CD4-positive, alpha-beta T cell (primary cell): ENCODE measurements around the gene DBP. TPM values are rescaled to one million over a fixed set of nuclear protein-coding genes. Genes with fewer than 3 reads are reported as not detected.

ENCODE experiments used
- ATAC-seq: fragments of 200-7000 bp; cut with Tn5 transposase; one replicate; pipeline ENCODE4 v1.10.0; 2022; ENCODE audit warnings: mild to moderate bottlenecking; ENCODE audit not compliant: poor library complexity
- CTCF ChIA-PET: fragments of 350-600 bp; sonication (Branson Sonifier 250); formaldehyde crosslinking; loops from one replicate; lab custom pipeline; 2021; ENCODE audit warnings: antibody characterized with exemption, inconsistent platforms; lab: Charles Lee
- POLR2A ChIA-PET: fragments of 350-600 bp; sonication (Branson Sonifier 250); formaldehyde crosslinking; loops from one replicate; lab custom pipeline; 2021; ENCODE audit warnings: antibody characterized with exemption, inconsistent platforms; lab: Charles Lee
- DNase-seq, 14 experiments: peaks; one replicate each; pipeline ENCODE4 v3.0.0-alpha.2; 2013 to 2020; ENCODE audit warnings: mixed read lengths in 2 of 14
- H3K27ac ChIP-seq, 2 donors: one replicate each; pipeline versions ENCODE4 v1.5.1 to v1.7.0; 2013; ENCODE audit warnings: low read length in 2 of 2, low read depth in 1 of 2, mild to moderate bottlenecking in 1 of 2
- H3K27me3 ChIP-seq, 2 experiments: 1 replicate in 1 of 2; 2 replicates in 1 of 2; pipeline versions ENCODE4 v1.6.1 to v1.7.0; 2013; ENCODE audit warnings: low read length in 2 of 2, control low read depth in 1 of 2, mild to moderate bottlenecking in 1 of 2, moderate library complexity in 1 of 2; ENCODE audit not compliant: insufficient read depth in 2 of 2, control insufficient read depth in 1 of 2
- H3K36me3 ChIP-seq: one replicate; pipeline ENCODE4 v1.6.1; 2013; ENCODE audit warnings: low read length, control low read depth; ENCODE audit not compliant: insufficient read depth
- H3K4me1 ChIP-seq: one replicate; pipeline ENCODE4 v1.6.1; 2013; ENCODE audit warnings: low read length, control low read depth; ENCODE audit not compliant: insufficient read depth
- H3K4me3 ChIP-seq: one replicate; pipeline ENCODE4 v1.5.1; 2013; ENCODE audit warnings: mild to moderate bottlenecking, low read length, moderate library complexity
- H3K9me3 ChIP-seq, 2 experiments: 1 replicate in 1 of 2; 2 replicates in 1 of 2; pipeline versions ENCODE4 v1.6.1 to v1.7.0; 2013; ENCODE audit warnings: low read length in 2 of 2, mild to moderate bottlenecking in 2 of 2, control low read depth in 1 of 2, moderate library complexity in 1 of 2; ENCODE audit not compliant: control insufficient read depth in 1 of 2, insufficient read depth in 1 of 2
- H3K27ac Mint-ChIP-seq: one replicate; pipeline ENCODE4 v1.8.0; 2020; ENCODE audit warnings: mixed read lengths
- H3K27me3 Mint-ChIP-seq: one replicate; pipeline ENCODE4 v1.8.0; 2021; ENCODE audit warnings: mixed read lengths
- H3K36me3 Mint-ChIP-seq: one replicate; pipeline ENCODE4 v1.8.0; 2021; ENCODE audit warnings: low read depth, mixed read lengths
- H3K4me1 Mint-ChIP-seq: one replicate; pipeline ENCODE4 v1.8.0; 2021; ENCODE audit warnings: low read depth, mixed read lengths
- H3K4me3 Mint-ChIP-seq: one replicate; pipeline ENCODE4 v1.8.0; 2020; ENCODE audit warnings: mild to moderate bottlenecking, mixed read lengths
- H3K9me3 Mint-ChIP-seq: one replicate; pipeline ENCODE4 v1.8.0; 2020; ENCODE audit warnings: mixed read lengths
- CTCF ChIP-seq: fragments of 200-600 bp; IDR thresholded peaks from one replicate; pipeline ENCODE4 v1.8.0; 2022; ENCODE audit warnings: antibody characterized with exemption, mild to moderate bottlenecking
- intact Hi-C, 2 experiments: fragments of 100-400 bp; cut with DNase I in 1 of 2; cut with micrococcal nuclease in 1 of 2; formaldehyde crosslinking; loops; one replicate each; pipeline versions ENCODE4 v1.15.1 to v1.9.0; 2023 to 2025; cut with DNase I, micrococcal nuclease
- total RNA-seq, 174 experiments: library from RNA in 2 of 174; stranded (reverse) in 2 of 174; gene quantifications; one replicate each; pipeline ENCODE4 v1.2.3 and lab custom pipeline; 2021 to 2026

The DBP gene
- total RNA-seq, 2 experiments from 2014 or later: 48.3 to 55.6 TPM

- no peak for TF ChIP-seq CTCF
- peak overlapping the region; percentile 95 for H3K27ac Mint-ChIP-seq
- Histone ChIP-seq H3K27ac (peak overlapping the region; percentile 78 to 94), H3K4me3 (peak overlapping the region; percentile 71), H3K9me3 (no peaks in the 10 kb centered on the region), H3K4me1 (peaks cover 67% of the 10 kb centered on the region), H3K36me3 (peaks cover 41% of the 10 kb centered on the region), H3K27me3 (no peaks in the 10 kb centered on the region)
- H3K9me3 Mint-ChIP-seq: no peaks in the 10 kb centered on the region
- no peaks in the 10 kb centered on the region for H3K27me3 Mint-ChIP-seq
- ChIA-PET CTCF (interaction anchor here (0.7 to 1.2 kb wide), 2 partner anchors 15 to 337 kb away, joined by 3 to 4 read pairs; partner anchors contain the start of genes RPL18 and SPHK2), POLR2A (interaction anchor here (0.5 to 3.7 kb wide), 15 partner anchors 8 to 926 kb away, joined by 3 to 45 read pairs (median 3); partner anchors contain the start of genes CA11, GYS1, RPL18 and RUVBL2)
- peak; percentile 11 for ATAC-seq
- H3K4me3 Mint-ChIP-seq: peak overlapping the region; percentile 90
- intact Hi-C loops: loop anchor here (1.0 to 10.0 kb wide), 7 partner anchors 10 to 1240 kb away; partner anchors contain the start of genes AKT1S1 (in 1 of the 2), C19orf73 (in 1 of the 2), PPFIA3 (in 1 of the 2) and RPL18 (in 1 of the 2)
- peak; percentile 82 to 96 (median 91) for DNase-seq
- peaks cover 59% of the 10 kb centered on the region for H3K36me3 Mint-ChIP-seq
- H3K4me1 Mint-ChIP-seq: peaks cover 61% of the 10 kb centered on the region
Observed at GRCh38 chr19:48634424-48635262, 2.5 kb downstream of the DBP start.

GRCh38 chr19:48634036-48634342, 3.2 kb downstream of the DBP start:
- Histone ChIP-seq H3K4me1 (peaks cover 61% of the 10 kb centered on the region), H3K27ac (peak overlapping the region; percentile 78 to 94), H3K36me3 (peaks cover 46% of the 10 kb centered on the region), H3K4me3 (peak overlapping the region; percentile 71), H3K9me3 (no peaks in the 10 kb centered on the region), H3K27me3 (no peaks in the 10 kb centered on the region)
- H3K27me3 Mint-ChIP-seq: no peaks in the 10 kb centered on the region
- intact Hi-C loops: loop anchor here in 1 of 2 experiments (1.0 to 10.0 kb wide), 4 partner anchors 10 to 1241 kb away; partner anchors contain the start of genes AKT1S1, RPL18, SPHK2 and TBC1D17
- peaks cover 57% of the 10 kb centered on the region for H3K4me1 Mint-ChIP-seq
- DNase-seq (no peak), ATAC-seq (no peak)
- POLR2A ChIA-PET: interaction anchor here (0.5 to 3.7 kb wide), 15 partner anchors 9 to 927 kb away, joined by 3 to 45 read pairs (median 3); partner anchors contain the start of genes CA11, GYS1, RPL18 and RUVBL2
- peaks cover 62% of the 10 kb centered on the region for H3K36me3 Mint-ChIP-seq
- H3K9me3 Mint-ChIP-seq: no peaks in the 10 kb centered on the region
- H3K27ac Mint-ChIP-seq: peak overlapping the region; percentile 95
- CTCF ChIA-PET: interaction anchor here (0.7 to 1.2 kb wide), 2 partner anchors 15 to 337 kb away, joined by 3 to 4 read pairs; partner anchors contain the start of genes RPL18 and SPHK2
- peak overlapping the region; percentile 90 for H3K4me3 Mint-ChIP-seq
- TF ChIP-seq CTCF: no peak
